NK-92 treated with Interleukin-12 subunit alpha and Interleukin-12 subunit beta, amount 100 ng/mL, for 24 hours (cell line): ENCODE results near the gene GLIPR1L2.
"Not testable (repeated sequence)": the region's sequence is repeated elsewhere in the genome, so short reads cannot be mapped to it uniquely, and the experiment has no call there.

Experiments
- DNase-seq: peaks from one replicate; lab custom pipeline; 2025; lab: John Stamatoyannopoulos, UW

The GLIPR1L2 gene

GRCh38 chr12:75437564-75437963 lies 46.7 kb downstream of the GLIPR1L2 start:
- DNase-seq, result no peak

GRCh38 chr12:75438059-75438754 lies 47.3 kb downstream of the GLIPR1L2 start:
- DNase-seq, result no peak

GRCh38 chr12:75439048-75439447 lies 48.2 kb downstream of the GLIPR1L2 start:
- no peak for DNase-seq

GRCh38 chr12:75439930-75440329 lies 49.0 kb downstream of the GLIPR1L2 start:
- no peak for DNase-seq

GRCh38 chr12:75441687-75442449 lies 51.0 kb downstream of the GLIPR1L2 start:
- DNase-seq, result not testable (repeated sequence)

- DNase-seq, result not testable (repeated sequence)
These were observed 51.6 kb downstream of the GLIPR1L2 start for GRCh38 chr12:75442454-75442853.

GRCh38 chr12:75443709-75444108 lies 52.8 kb downstream of the GLIPR1L2 start:
- DNase-seq, result no peak

- no peak for DNase-seq
These were observed 53.7 kb downstream of the GLIPR1L2 start for GRCh38 chr12:75444429-75445136.

GRCh38 chr12:75445137-75445507 lies 54.2 kb downstream of the GLIPR1L2 start:
- DNase-seq, result not testable (repeated sequence)

GRCh38 chr12:75446857-75447256 lies 56.0 kb downstream of the GLIPR1L2 start:
- DNase-seq, result no peak

GRCh38 chr12:75447691-75448393 lies 57.0 kb downstream of the GLIPR1L2 start:
- DNase-seq, result no peak

- no peak for DNase-seq
These were observed 61.9 kb downstream of the GLIPR1L2 start for GRCh38 chr12:75452675-75453330.

- DNase-seq, result no peak
These were observed 65.0 kb downstream of the GLIPR1L2 start for GRCh38 chr12:75455839-75456238.

GRCh38 chr12:75457191-75457590 lies 66.3 kb downstream of the GLIPR1L2 start:
- DNase-seq, result no peak

GRCh38 chr12:75457866-75458265 lies 67.0 kb downstream of the GLIPR1L2 start:
- DNase-seq, result not testable (repeated sequence)

- no peak for DNase-seq
These were observed 68.9 kb downstream of the GLIPR1L2 start for GRCh38 chr12:75459755-75460154.

GRCh38 chr12:75460204-75460603 lies 69.3 kb downstream of the GLIPR1L2 start:
- DNase-seq, result no peak

- DNase-seq, result no peak
These were observed 81.3 kb downstream of the GLIPR1L2 start for GRCh38 chr12:75471902-75472890.

GRCh38 chr12:75474116-75474515 lies 83.2 kb downstream of the GLIPR1L2 start:
- DNase-seq, result no peak

GRCh38 chr12:75476071-75476470 lies 85.2 kb downstream of the GLIPR1L2 start:
- no peak for DNase-seq
